Activated CD8-positive, alpha-beta memory T cell treated with anti-CD3 and anti-CD28 coated beads for 4 hours (primary cell): ENCODE data around the gene TFF2.
A peak's percentile ranks its signal among the peaks of the same experiment; 100 is the strongest.

ENCODE experiments used
- DNase-seq, 2 donors: peaks; one replicate each; pipeline ENCODE4 v3.0.0-alpha.2; 2020; ENCODE audit warnings: low read depth in 2 of 2

Gene TFF2

GRCh38 chr21:42320791-42321190 is 30.0 kb downstream of the TFF2 start:
- no peak for DNase-seq

GRCh38 chr21:42319851-42320572 is 30.8 kb downstream of the TFF2 start:
- DNase-seq, result no peak

- DNase-seq, result no peak
These were observed 31.4 kb downstream of the TFF2 start for GRCh38 chr21:42319376-42319775.

- DNase-seq, result no peak
These were observed 32.7 kb downstream of the TFF2 start for GRCh38 chr21:42317826-42318746.

- no peak for DNase-seq
These were observed 33.5 kb downstream of the TFF2 start for GRCh38 chr21:42317341-42317741.

- DNase-seq, result no peak
These were observed 33.9 kb downstream of the TFF2 start for GRCh38 chr21:42316891-42317290.

- DNase-seq, result no peak
These were observed 35.4 kb downstream of the TFF2 start, which contains the start of gene TFF3 for GRCh38 chr21:42315296-42315891. Gene TFF3, minus strand, starts transcription at chr21:42315409. Its CDS starts 35 bp downstream, at chr21:42315374.

- DNase-seq, result no peak
These were observed 36.0 kb downstream of the TFF2 start for GRCh38 chr21:42314616-42315295.

GRCh38 chr21:42313501-42313969 is 37.3 kb downstream of the TFF2 start:
- no peak for DNase-seq

GRCh38 chr21:42312626-42313104 is 38.1 kb downstream of the TFF2 start:
- DNase-seq, result no peak

- no peak for DNase-seq
These were observed 38.8 kb downstream of the TFF2 start for GRCh38 chr21:42311816-42312625.

GRCh38 chr21:42311160-42311559 is 39.6 kb downstream of the TFF2 start:
- no peak for DNase-seq

- DNase-seq, result no peak
These were observed 40.3 kb downstream of the TFF2 start for GRCh38 chr21:42310411-42311001.

- peak; percentile 34 to 39 for DNase-seq
These were observed 41.0 kb downstream of the TFF2 start for GRCh38 chr21:42309753-42310213.

- DNase-seq, result no peak
These were observed 41.7 kb downstream of the TFF2 start for GRCh38 chr21:42308914-42309752.

- no peak for DNase-seq
These were observed 42.5 kb downstream of the TFF2 start for GRCh38 chr21:42308161-42308913.

- no peak for DNase-seq
These were observed 43.7 kb downstream of the TFF2 start for GRCh38 chr21:42307106-42307505.

GRCh38 chr21:42306366-42307035 is 44.3 kb downstream of the TFF2 start:
- no peak for DNase-seq
